Fibroblast of skin of left quadriceps (primary cell): ENCODE data around the gene TPTE2.
"Not testable (repeated sequence)": the region's sequence is repeated elsewhere in the genome, so short reads cannot be mapped to it uniquely, and the experiment has no call there.

ENCODE experiments used
- DNase-seq, 2 experiments: peaks; one replicate each; pipeline ENCODE4 v3.0.0-alpha.2; 2013; ENCODE audit warnings: low read depth in 2 of 2

The TPTE2 gene

GRCh38 chr13:19567820-19568534, 6.6 kb upstream of the TPTE2 start:
- DNase-seq: no peak

GRCh38 chr13:19561585-19561984, 253 bp upstream of the TPTE2 start:
- DNase-seq: no peak

- DNase-seq: not testable (repeated sequence)
These were observed 660 bp downstream of the TPTE2 start for GRCh38 chr13:19560672-19561071.

- not testable (repeated sequence) for DNase-seq
These were observed 1.6 kb downstream of the TPTE2 start for GRCh38 chr13:19559739-19560138.

- DNase-seq: not testable (repeated sequence)
These were observed 4.0 kb downstream of the TPTE2 start for GRCh38 chr13:19557287-19557686.

DNA sequence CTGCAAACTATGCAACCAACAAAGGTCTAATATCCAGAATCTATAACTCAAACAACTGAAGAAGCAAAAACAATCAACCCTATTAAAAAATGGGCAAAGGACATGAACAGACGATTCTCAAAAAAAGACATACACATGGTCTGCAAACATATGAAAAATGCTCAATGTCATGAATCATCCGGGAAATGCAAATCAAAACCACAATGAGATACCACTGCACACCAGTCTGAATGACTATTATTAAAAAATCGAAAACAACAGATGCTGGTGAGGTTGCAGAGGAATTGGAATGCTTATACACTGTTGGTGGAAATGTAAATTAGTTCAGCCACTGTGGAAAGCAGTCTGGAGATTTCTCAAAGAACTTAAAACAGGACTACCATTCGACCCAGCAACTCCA, 12.1 kb downstream of the TPTE2 start:
- not testable (repeated sequence) for DNase-seq

GRCh38 chr13:19525634-19526033, 35.7 kb downstream of the TPTE2 start:
- not testable (repeated sequence) for DNase-seq

- no peak for DNase-seq
These were observed 42.3 kb downstream of the TPTE2 start for GRCh38 chr13:19519049-19519448.

GRCh38 chr13:19507623-19508022, 53.7 kb downstream of the TPTE2 start:
- not testable (repeated sequence) for DNase-seq

GRCh38 chr13:19460126-19460525, 101.2 kb downstream of the TPTE2 start:
- not testable (repeated sequence) for DNase-seq

- not testable (repeated sequence) for DNase-seq
These were observed 122.2 kb downstream of the TPTE2 start for GRCh38 chr13:19439056-19439686.

- not testable (repeated sequence) for DNase-seq
These were observed 123.6 kb downstream of the TPTE2 start for GRCh38 chr13:19437780-19438179.

- not testable (repeated sequence) for DNase-seq
These were observed 139.1 kb downstream of the TPTE2 start for GRCh38 chr13:19422236-19422635.

- not testable (repeated sequence) for DNase-seq
These were observed 148.8 kb downstream of the TPTE2 start for GRCh38 chr13:19412494-19412893.

- DNase-seq: not testable (repeated sequence)
These were observed 178.4 kb downstream of the TPTE2 start for GRCh38 chr13:19382746-19383511.

GRCh38 chr13:19382111-19382510, 179.2 kb downstream of the TPTE2 start:
- no peak for DNase-seq
